Hair follicular keratinocyte (primary cell): ENCODE measurements around the gene FNDC7. TPM values are rescaled to one million over a fixed set of nuclear protein-coding genes. Genes with fewer than 3 reads are reported as not detected.

ENCODE experiments used
- total RNA-seq: library from RNA; depleted of rRNA; stranded (reverse); fragments of >200 nt; gene quantifications from 2 replicates; pipeline ENCODE4 v1.2.3, GENCODE V29; 2015

Gene FNDC7, protein sequence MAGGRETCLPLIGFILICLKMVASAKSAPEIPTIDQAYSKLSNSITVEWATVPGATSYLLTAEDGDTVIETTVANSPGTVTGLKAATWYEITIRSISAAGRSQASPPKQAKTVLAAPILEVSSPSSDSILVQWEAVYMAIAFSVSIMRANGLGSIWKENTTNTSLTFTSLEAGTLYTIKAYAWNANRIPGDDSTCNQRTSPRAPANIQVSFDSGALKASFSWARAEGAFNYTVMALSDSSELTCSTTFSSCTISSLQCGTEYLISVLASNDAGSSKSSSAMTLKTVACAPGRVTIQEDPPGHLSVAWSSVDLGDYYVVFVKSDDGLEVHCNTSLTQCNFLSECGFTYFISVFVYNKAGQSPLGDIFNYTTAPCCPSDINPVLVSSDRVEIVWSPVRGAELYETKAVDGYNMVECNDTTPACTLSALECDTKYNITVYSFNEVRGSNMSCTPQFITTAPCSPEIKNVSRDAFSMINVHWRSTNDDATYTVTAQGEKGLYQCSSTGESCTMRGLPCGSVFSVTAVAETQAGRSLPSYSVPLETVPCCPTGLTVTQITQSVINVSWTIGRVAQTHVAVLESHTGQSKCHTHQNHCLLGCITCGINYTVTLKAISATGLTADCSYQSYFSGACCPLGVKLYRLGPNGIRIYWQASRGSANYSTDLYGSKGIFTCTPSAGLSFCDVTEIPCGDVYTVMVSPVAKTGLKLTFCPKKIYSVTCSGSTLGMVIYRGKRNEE
- total RNA-seq: not detected in 2 replicates

DNA sequence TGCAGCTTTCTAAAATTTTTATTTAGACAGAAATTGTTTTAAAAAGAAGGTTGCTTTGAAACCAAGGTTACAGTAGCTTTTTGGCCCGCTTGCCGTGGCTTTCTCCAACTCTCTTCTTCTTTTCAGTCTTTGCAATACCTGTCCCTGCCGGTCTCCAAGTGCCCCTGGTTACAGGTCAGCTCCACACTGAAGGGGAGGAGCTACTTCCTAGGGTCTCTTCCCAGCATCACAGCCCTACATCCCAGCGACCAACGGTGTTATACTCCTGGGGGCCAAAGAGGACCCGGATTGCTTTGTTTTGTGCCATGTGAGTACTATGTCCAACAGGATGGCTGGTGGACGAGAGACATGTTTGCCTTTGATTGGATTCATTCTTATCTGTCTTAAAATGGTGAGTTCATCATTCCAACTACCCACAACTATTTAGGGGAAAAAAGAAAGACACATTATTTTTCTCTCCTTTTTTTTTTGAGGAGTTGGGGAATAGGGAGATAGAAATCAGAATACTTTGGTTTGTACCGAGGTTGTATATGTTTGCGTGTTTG lies at the start of gene FNDC7:
Gene FNDC7 (plus strand): TSS at position 303 of the 545 bp plus-strand sequence. CDS start 26 bp downstream, at position 329.

DNA sequence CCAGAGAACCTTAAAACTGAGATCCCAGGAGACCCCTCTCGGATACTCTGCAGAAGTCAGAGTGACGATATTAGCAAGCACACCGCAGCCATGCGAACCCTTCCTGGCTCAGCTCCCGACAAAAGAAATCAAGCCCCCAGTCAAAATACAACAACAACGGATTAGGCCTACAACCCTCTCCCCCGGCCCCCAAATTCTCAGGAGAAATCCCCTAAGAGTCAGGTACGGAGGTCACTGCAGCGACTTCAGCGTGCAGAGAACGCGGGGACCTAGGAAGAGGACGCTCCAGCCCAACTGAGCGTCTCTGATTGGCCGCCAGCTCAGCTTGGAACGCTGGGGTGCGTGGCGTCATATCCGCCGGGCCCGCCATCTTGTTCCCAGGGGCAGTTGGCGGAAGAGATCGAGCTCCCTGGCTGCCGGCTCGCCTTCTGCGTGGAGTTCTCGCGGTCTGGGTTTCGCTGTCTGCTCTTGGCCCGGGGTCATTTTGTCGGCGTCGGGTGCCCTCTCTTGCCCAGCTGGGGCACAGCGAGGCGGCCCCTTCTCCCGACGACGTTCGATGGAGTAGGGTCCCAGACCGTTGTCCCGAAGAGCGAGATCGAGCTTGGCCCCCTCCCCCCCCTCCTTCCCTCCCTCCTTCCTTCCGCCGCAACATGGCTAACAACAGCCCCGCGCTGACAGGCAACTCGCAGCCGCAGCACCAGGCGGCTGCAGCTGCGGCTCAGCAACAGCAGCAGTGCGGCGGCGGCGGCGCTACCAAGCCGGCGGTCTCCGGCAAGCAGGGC lies 20.6 kb upstream of the FNDC7 start, which contains the start of gene PRPF38B:
Gene PRPF38B (plus strand): TSS at position 369 of the 782 bp plus-strand sequence. CDS start 282 bp downstream, at position 651.

DNA sequence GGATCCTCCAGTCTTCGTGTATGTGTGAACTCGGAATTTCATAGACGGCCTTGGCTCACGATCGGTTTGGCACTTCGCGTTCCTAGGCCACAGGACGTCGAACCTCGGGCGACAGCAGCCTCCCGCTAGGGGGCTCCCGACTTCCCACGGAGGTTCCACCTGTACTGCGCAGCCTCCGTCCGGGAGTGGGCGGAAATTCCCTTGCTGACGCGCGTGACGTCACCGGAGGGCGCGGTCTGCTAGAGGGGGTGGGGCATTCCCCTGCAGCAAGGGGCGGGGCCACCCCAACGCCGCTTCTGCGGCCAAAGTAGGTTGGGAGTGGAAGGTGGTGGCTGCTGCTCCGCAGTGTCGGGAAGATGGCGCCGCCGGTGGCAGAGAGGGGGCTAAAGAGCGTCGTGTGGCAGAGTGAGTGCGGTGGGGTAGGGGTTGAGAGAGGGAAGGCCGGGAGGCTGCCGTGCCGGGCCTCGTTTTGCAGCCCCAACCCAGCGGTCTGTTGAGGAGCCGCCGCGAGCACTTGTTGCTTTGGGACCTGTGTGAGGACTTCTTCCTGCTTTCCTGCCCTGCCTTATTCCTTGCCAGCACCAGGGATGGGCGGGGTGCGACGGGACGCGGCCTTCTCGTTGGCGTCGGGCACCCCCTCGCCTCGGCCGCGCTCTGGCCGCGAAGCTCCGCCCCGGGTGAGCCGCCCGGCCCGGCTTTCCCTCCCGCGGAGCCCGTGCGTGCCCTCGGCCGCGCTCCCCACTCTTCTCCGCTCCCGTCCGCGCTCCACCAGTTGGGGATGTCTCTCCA lies 33.9 kb downstream of the FNDC7 start, which contains the start of gene STXBP3:
Gene STXBP3 (plus strand): TSS at position 293 of the 789 bp plus-strand sequence. CDS start 64 bp downstream, at position 357.

Other genes starting within 250 kb of the FNDC7 start
- 2.1 and 2.7 TPM in 2 replicates for gene EEIG2, start 152.8 kb upstream of the FNDC7 start, total RNA-seq
- 1.6 and 6.7 TPM in 2 replicates for gene HENMT1, start 51.8 kb upstream of the FNDC7 start, total RNA-seq
- 9.8 and 11.4 TPM in 2 replicates for gene PRPF38B, start 20.6 kb upstream of the FNDC7 start, total RNA-seq
- gene STXBP3, start 33.8 kb downstream of the FNDC7 start, total RNA-seq: 21.5 and 61.0 TPM in 2 replicates
- gene AKNAD1, start 144.2 kb downstream of the FNDC7 start, total RNA-seq: 0.15 TPM in 1 of 2 replicates, not detected in the other
- gene GPSM2, start 164.1 kb downstream of the FNDC7 start, total RNA-seq: 40.5 and 92.6 TPM in 2 replicates